Measurements from ENCODE around the gene DGCR2. TPM values are rescaled to one million over a fixed set of nuclear protein-coding genes. Genes with fewer than 3 reads are reported as not detected.

DGCR2 gene
- total and polyA plus RNA-seq, 2 of the 8 experiments (the other 6 are each of a cell fraction or from before 2014, with no cell fraction given) = 42.3 to 62.2 TPM

GRCh38 chr22:18999416-18999815 lies 122.8 kb downstream of the DGCR2 start:
- Histone ChIP-seq H3K27me3 (replicated peaks in 1 of 4; ENCODE audit: control insufficient read depth in 3 of 4, extremely low read depth in 1 of 4, insufficient read depth in 3 of 4, low read length in 3 of 4) (0 out of 7 replicates have a peak, but pooled peaks cover 0 to 3% (median 0%) of the 10 kb centered on the region in 4 experiments), H3K9ac (replicated peaks in 1 of 4; ENCODE audit: extremely low read depth in 1 of 4, low read depth in 3 of 4, low read length in 3 of 4) (no peak overlapping the region), H3K4ac (replicated peaks; ENCODE audit: insufficient read length, low read depth, low read length) (no peak overlapping the region), H3K23ac (ENCODE audit: insufficient read length) (no peak overlapping the region), H4K5ac (ENCODE audit: insufficient read length, low read depth, low read length) (no peak overlapping the region), H4K91ac (replicated peaks; ENCODE audit: insufficient read length, low read length) (no peak overlapping the region), H3K27ac (ENCODE audit: low read depth, low read length) (no peak overlapping the region), H2BK120ac (replicated peaks; ENCODE audit: low read depth, low read length) (no peak overlapping the region), H3K23me2 (ENCODE audit: low read depth, low read length) (no peaks in the 10 kb centered on the region; the same call in none of the 2 replicates), H2BK20ac (ENCODE audit: low read length) (no peak overlapping the region), H2BK12ac (ENCODE audit: low read depth, low read length) (no peak overlapping the region), H2BK15ac (ENCODE audit: low read length) (no peak overlapping the region), H3K4me3 (ENCODE audit: extremely low read depth in 1 of 4, insufficient read depth in 2 of 4, low read depth in 3 of 4, low read length in 4 of 4) (no peak overlapping the region), H3K18ac (ENCODE audit: extremely low read depth, low read length) (no peak overlapping the region), H3K79me1 (ENCODE audit: low read depth, low read length) (no peaks in the 10 kb centered on the region), H3K36me3 (ENCODE audit: control insufficient read depth in 2 of 4, insufficient read depth in 4 of 4, low read length in 3 of 4) (no peaks in the 10 kb centered on the region), H4K20me1 (replicated peaks in 1 of 2; ENCODE audit: control insufficient read depth in 1 of 2, insufficient read depth in 2 of 2, low read length in 2 of 2) (no peaks in the 10 kb centered on the region), H2BK5ac (ENCODE audit: low read depth, low read length) (no peak overlapping the region), H3K4me1 (replicated peaks in 1 of 4; ENCODE audit: control insufficient read depth in 3 of 4, insufficient read depth in 4 of 4, low read length in 3 of 4) (peaks cover 0 to 4% (median 0%) of the 10 kb centered on the region in 4 experiments; a peak in 1 of 7 replicates), H4K8ac (ENCODE audit: extremely low read depth, insufficient read depth, low read length) (no peak overlapping the region), H3K79me2 (ENCODE audit: control insufficient read depth in 1 of 2, insufficient read depth in 2 of 2, low read length in 2 of 2) (no peaks in the 10 kb centered on the region), H3K56ac (replicated peaks; ENCODE audit: insufficient read length, low read depth, low read length) (no peak overlapping the region), H2AFZ (ENCODE audit: low read length) (no peak overlapping the region), H2AK5ac (ENCODE audit: low read depth, low read length) (no peak overlapping the region), H3K14ac (ENCODE audit: insufficient read length) (no peak overlapping the region), H3K9me3 (ENCODE audit: insufficient read depth in 2 of 2, low read depth in 1 of 2, low read length in 1 of 2) (no peaks in the 10 kb centered on the region), H3K4me2 (ENCODE audit: insufficient read depth in 1 of 2, low read depth in 2 of 2, low read length in 2 of 2) (no peak overlapping the region)
- ChIA-PET CTCF (ENCODE audit: partially characterized antibody) (interaction anchor here (0.7 to 3.4 kb wide), 19 partner anchors 10 to 262 kb away, joined by 3 to 19 read pairs (median 6); partner anchors contain the start of gene DGCR6), POLR2A (ENCODE audit: partially characterized antibody) (interaction anchor here (1.5 kb wide), 1 partner anchor 51 kb away, joined by 5 read pairs; no protein-coding TSS in a partner anchor)
- 86% methylated on average over 6 of the region's 6 CpGs; no CpG with 5 or more reads in 1 of the 2 experiments for WGBS, 2 experiments (ENCODE audit: extremely low coverage in 1 of 2, insufficient coverage in 1 of 2, insufficient read length in 1 of 2, insufficient replicate concordance in 2 of 2, low coverage in 1 of 2, low lambda C conversion rate in 2 of 2, missing lambda C conversion rate in 1 of 2)
- TF ChIP-seq TBP (IDR thresholded peaks at IDR 0.05; ENCODE audit: low read depth, low read length) (no peak), SP2 (IDR thresholded peaks at IDR 0.05; ENCODE audit: low read length) (no peak), NANOG (IDR thresholded peaks at IDR 0.05; ENCODE audit: insufficient read depth, low read depth, low read length, poor library complexity, severe bottlenecking) (no peak), BACH1 (IDR thresholded peaks at IDR 0.05; ENCODE audit: low read length) (no peak), BCL11A (IDR thresholded peaks at IDR 0.05; ENCODE audit: low read depth in 2 of 2, low read length in 2 of 2) (no peak), CTCF (IDR thresholded peaks at IDR 0.05; ENCODE audit: control extremely low read depth in 1 of 3, insufficient read depth in 1 of 3, low read depth in 1 of 3, low read length in 3 of 3) (no peak), GTF2F1 (IDR thresholded peaks at IDR 0.05; ENCODE audit: borderline replicate concordance, low read depth, low read length) (no peak), E2F6 (IDR thresholded peaks at IDR 0.05) (no peak), JUN (IDR thresholded peaks at IDR 0.05; ENCODE audit: low read depth, low read length) (no peak)
- DNase-seq (ENCODE audit: low read depth in 1 of 2, low spot score in 2 of 2) (no peak), FAIRE-seq (no peak)

Measured in H1 (cell line).